ENCODE measurements around the gene PHF24.

DNA sequence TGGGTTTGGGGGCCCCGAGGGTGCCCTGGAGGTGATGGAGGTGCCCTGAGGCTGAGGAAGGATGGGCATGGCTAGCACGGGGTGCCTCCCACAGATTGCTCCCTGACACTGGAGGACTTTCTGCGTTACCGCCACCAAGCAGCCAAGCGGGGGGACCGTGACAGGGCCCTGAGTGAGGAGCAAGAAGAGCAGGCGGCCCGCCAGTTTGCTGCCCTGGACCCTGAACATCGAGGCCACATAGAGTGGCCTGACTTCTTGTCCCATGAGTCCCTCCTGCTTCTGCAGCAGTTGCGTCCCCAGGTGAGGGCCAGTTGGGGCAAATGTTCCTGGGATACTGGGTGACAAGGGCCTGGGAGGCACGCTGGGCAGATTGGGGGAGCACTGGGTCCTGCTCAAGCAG is 18.4 kb downstream of the PHF24 start:
- TF ChIP-seq POLR2AphosphoS5 (IDR thresholded peaks at IDR 0.05; ENCODE audit: low read length) = no peak
- TF ChIP-seq, protein P1, sequence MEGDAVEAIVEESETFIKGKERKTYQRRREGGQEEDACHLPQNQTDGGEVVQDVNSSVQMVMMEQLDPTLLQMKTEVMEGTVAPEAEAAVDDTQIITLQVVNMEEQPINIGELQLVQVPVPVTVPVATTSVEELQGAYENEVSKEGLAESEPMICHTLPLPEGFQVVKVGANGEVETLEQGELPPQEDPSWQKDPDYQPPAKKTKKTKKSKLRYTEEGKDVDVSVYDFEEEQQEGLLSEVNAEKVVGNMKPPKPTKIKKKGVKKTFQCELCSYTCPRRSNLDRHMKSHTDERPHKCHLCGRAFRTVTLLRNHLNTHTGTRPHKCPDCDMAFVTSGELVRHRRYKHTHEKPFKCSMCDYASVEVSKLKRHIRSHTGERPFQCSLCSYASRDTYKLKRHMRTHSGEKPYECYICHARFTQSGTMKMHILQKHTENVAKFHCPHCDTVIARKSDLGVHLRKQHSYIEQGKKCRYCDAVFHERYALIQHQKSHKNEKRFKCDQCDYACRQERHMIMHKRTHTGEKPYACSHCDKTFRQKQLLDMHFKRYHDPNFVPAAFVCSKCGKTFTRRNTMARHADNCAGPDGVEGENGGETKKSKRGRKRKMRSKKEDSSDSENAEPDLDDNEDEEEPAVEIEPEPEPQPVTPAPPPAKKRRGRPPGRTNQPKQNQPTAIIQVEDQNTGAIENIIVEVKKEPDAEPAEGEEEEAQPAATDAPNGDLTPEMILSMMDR (IDR thresholded peaks at IDR 0.05 in 2 of 3, conservative IDR thresholded peaks at IDR 0.05 in 1 of 3; ENCODE audit: control insufficient read depth in 2 of 3, extremely low read depth in 1 of 3, insufficient read depth in 1 of 3, low read depth in 3 of 3, low read length in 3 of 3) = no peak
